SK-N-SH (cell line): ENCODE measurements around the gene FCSK. TPM values are rescaled to one million over a fixed set of nuclear protein-coding genes. Genes with fewer than 3 reads are reported as not detected.

ENCODE experiments used
- CTCF ChIA-PET: fragments of 300-600, 350-600 bp; formaldehyde crosslinking; extraction: SDS; loops from one replicate; lab custom pipeline; 2021; lab: Yijun Ruan, JAX
- POLR2A ChIA-PET: fragments of 350-600 bp; sonication (Branson Sonifier 250); formaldehyde crosslinking; extraction: SDS; loops from one replicate; lab custom pipeline; 2020; ENCODE audit warnings: antibody characterized with exemption, inconsistent platforms; lab: Yijun Ruan, JAX
- DNase-seq: peaks from one replicate; pipeline ENCODE4 v3.0.0; 2012
- H2AFZ ChIP-seq: fragments of 200-600 bp; sonication (generic); 2 replicates; pipeline ENCODE4 v1.8.1; 2016; ENCODE audit warnings: antibody characterized with exemption, mild to moderate bottlenecking, low read depth
- H3F3A ChIP-seq: fragments of 200-600 bp; sonication (generic); replicated peaks from 2 replicates; pipeline ENCODE3; 2016; ENCODE audit warnings: antibody characterized with exemption, mild to moderate bottlenecking; ENCODE audit not compliant: insufficient read depth
- H3K27ac ChIP-seq, 2 experiments: fragments of 200-500 bp in 1 of 2; fragments of 200-600 bp in 1 of 2; sonication (Bioruptor generic) in 1 of 2; sonication (generic), shearing (Covaris generic) in 1 of 2; 2 replicates each; pipeline versions ENCODE4 v1.5.1 to v1.6.1; 2014 to 2016; ENCODE audit warnings: low read depth in 2 of 2, inconsistent platforms in 1 of 2, low read length in 1 of 2, mild to moderate bottlenecking in 1 of 2, mixed read lengths in 1 of 2
- H3K27me3 ChIP-seq: fragments of 200-600 bp; sonication (generic), shearing (Covaris generic); 2 replicates; pipeline ENCODE4 v1.6.1; 2016; ENCODE audit warnings: mixed run types; ENCODE audit not compliant: insufficient read depth
- H3K36me3 ChIP-seq, 2 experiments: fragments of 200-500 bp in 1 of 2; fragments of 200-600 bp in 1 of 2; sonication (Bioruptor generic) in 1 of 2; sonication (generic) in 1 of 2; replicated peaks in 1 of 2; 2 replicates each; pipeline versions ENCODE3 to v1.5.1; 2014 to 2016; ENCODE audit warnings: low read length in 1 of 2, mild to moderate bottlenecking in 1 of 2; ENCODE audit not compliant: insufficient read depth in 2 of 2, control insufficient read depth in 1 of 2
- H3K4me1 ChIP-seq, 2 experiments: fragments of 200-500 bp in 1 of 2; fragments of 200-600 bp in 1 of 2; sonication (Bioruptor generic) in 1 of 2; sonication (generic), shearing (Covaris generic) in 1 of 2; 2 replicates each; pipeline versions ENCODE4 v1.5.1 to v1.6.1; 2014 to 2016; ENCODE audit warnings: low read depth in 1 of 2, low read length in 1 of 2, mixed run types in 1 of 2; ENCODE audit not compliant: insufficient read depth in 2 of 2, control insufficient read depth in 1 of 2
- H3K4me2 ChIP-seq: fragments of 200-600 bp; sonication (generic), shearing (Covaris generic); 2 replicates; pipeline ENCODE4 v1.6.1; 2017; ENCODE audit warnings: mixed run types
- H3K4me3 ChIP-seq, 2 experiments: fragments of 200-500 bp in 1 of 2; fragments of 200-600 bp in 1 of 2; sonication (Bioruptor generic) in 1 of 2; sonication (generic), shearing (Covaris generic) in 1 of 2; 2 replicates each; pipeline versions ENCODE4 v1.5.1 to v1.8.1; 2014 to 2016; ENCODE audit warnings: low read depth in 2 of 2, inconsistent platforms in 1 of 2, low read length in 1 of 2, mild to moderate bottlenecking in 1 of 2, mixed read lengths in 1 of 2, moderate library complexity in 1 of 2
- H3K79me2 ChIP-seq: fragments of 200-600 bp; sonication (generic); 2 replicates; pipeline ENCODE4 v1.8.1; 2017; ENCODE audit warnings: mild to moderate bottlenecking; ENCODE audit not compliant: insufficient read depth
- H3K9ac ChIP-seq: fragments of 200-600 bp; sonication (generic); 2 replicates; pipeline ENCODE4 v1.6.1; 2017; ENCODE audit warnings: mixed run types
- H3K9me2 ChIP-seq: fragments of 200-600 bp; sonication (generic); 2 replicates; pipeline ENCODE4 v1.6.1; 2017; ENCODE audit warnings: mixed run types
- H3K9me3 ChIP-seq: fragments of 200-600 bp; sonication (generic); 2 replicates; pipeline ENCODE4 v1.6.1; 2017; ENCODE audit warnings: mixed run types, mild to moderate bottlenecking, moderate library complexity
- H4K20me1 ChIP-seq: fragments of 200-600 bp; sonication (generic); 2 replicates; pipeline ENCODE4 v1.6.1; 2017; ENCODE audit warnings: mild to moderate bottlenecking, mixed run types; ENCODE audit not compliant: insufficient read depth
- GATA2 ChIP-seq: sonication (generic); formaldehyde crosslinking; IDR thresholded peaks from 2 replicates; pipeline ENCODE4 v1.5.0; 2020; ENCODE audit warnings: mild to moderate bottlenecking, missing genetic modification reagents
- NFIC ChIP-seq: IDR thresholded peaks from 2 replicates; pipeline ENCODE4 v1.4.0; 2012; ENCODE audit warnings: borderline replicate concordance
- RAD21 ChIP-seq: IDR thresholded peaks from 2 replicates; pipeline ENCODE4 v1.6.1; 2012; ENCODE audit warnings: mild to moderate bottlenecking, low read length
- RXRA ChIP-seq: IDR thresholded peaks from 2 replicates; pipeline ENCODE4 v1.4.0; 2012; ENCODE audit warnings: low read depth, mild to moderate bottlenecking, borderline replicate concordance
- SMC3 ChIP-seq: IDR thresholded peaks from 2 replicates; pipeline ENCODE4 v1.6.1; 2012; ENCODE audit warnings: low read depth, low read length, improper control_type of control experiment
- TAF1 ChIP-seq: IDR thresholded peaks from 2 replicates; pipeline ENCODE4 v1.6.1; 2012; ENCODE audit warnings: low read depth, mild to moderate bottlenecking, low read length, moderate library complexity, borderline replicate concordance
- WGBS: methylation state at CpG from one replicate; pipeline ENCODE4 v1.1.6; 2017; ENCODE audit warnings: low lambda C conversion rate; 5-methylcytosine and 5-hydroxymethylcytosine counted together
- polyA plus RNA-seq, 3 experiments: library from polyadenylated mRNA; depleted of rRNA; stranded (reverse); fragments of >200 nt; gene quantifications; 2 replicates each; pipeline ENCODE4 v1.2.3, GENCODE V29; 2012
- TF ChIP-seq, protein P1 (sequence below): fragments of 150-350 bp; IDR thresholded peaks from 2 replicates; pipeline ENCODE4 v1.6.1; 2017; ENCODE audit warnings: antibody characterized with exemption, low read length, low read depth, borderline replicate concordance

Gene FCSK
- polyA plus RNA-seq, 1 of the 3 experiments (the other 2 are of a cell fraction) = 9.7 TPM

DNA sequence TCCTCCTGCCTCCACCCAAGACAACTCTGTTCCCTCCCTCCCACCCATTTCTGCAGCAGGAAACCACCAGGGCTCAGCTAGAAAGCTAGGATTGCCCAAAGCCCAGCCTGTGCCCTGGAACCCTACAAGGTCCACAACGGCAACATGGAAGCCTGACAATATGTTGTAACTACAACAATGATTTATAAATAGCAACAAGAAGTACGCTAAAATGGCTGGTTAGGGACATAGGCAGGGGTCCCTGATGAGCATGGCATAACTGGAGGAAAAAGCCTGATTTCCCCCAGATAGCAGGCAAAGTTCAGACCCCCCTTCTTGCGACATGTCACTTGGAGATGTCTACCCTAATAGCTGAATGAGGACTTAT is 22.1 kb upstream of the FCSK start:
- Histone ChIP-seq H4K20me1 (peaks cover 43% of the 10 kb centered on the region), H3K9ac (no peak overlapping the region), H3K4me1 (peaks cover 59 to 78% of the 10 kb centered on the region in 2 experiments), H2AFZ (no peak overlapping the region), H3K9me3 (no peaks in the 10 kb centered on the region), H3K9me2 (no peaks in the 10 kb centered on the region), H3K36me3 (peaks cover 6 to 10% of the 10 kb centered on the region in 2 experiments), H3K4me3 (peak overlapping the region in 1 of 2 experiments; percentile 31; a peak in 1 of 4 replicates), H3K79me2 (peaks cover 92% of the 10 kb centered on the region), H3K27ac (peak overlapping the region; percentile 60 to 82), H3K4me2 (peak overlapping the region; percentile 74; the same call in 1 of the 2 replicates), H3F3A (peaks cover 43% of the 10 kb centered on the region), H3K27me3 (no peaks in the 10 kb centered on the region)
- WGBS = 97% methylated on average over 3 of the region's 3 CpGs
- TF ChIP-seq NFIC (no peak), RAD21 (no peak), TAF1 (no peak), GATA2 (CRISPR knock-in tag) (no peak)
- TF ChIP-seq, protein P1, sequence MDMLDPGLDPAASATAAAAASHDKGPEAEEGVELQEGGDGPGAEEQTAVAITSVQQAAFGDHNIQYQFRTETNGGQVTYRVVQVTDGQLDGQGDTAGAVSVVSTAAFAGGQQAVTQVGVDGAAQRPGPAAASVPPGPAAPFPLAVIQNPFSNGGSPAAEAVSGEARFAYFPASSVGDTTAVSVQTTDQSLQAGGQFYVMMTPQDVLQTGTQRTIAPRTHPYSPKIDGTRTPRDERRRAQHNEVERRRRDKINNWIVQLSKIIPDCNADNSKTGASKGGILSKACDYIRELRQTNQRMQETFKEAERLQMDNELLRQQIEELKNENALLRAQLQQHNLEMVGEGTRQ = no peak
- no peak for DNase-seq
- CTCF ChIA-PET = interaction anchor here (1.4 to 1.9 kb wide), 2 partner anchors 21 to 37 kb away, joined by 4 to 5 read pairs; no protein-coding TSS in a partner anchor
- POLR2A ChIA-PET = interaction anchor here (1.9 kb wide), 1 partner anchor 51 kb away, joined by 8 read pairs; no protein-coding TSS in a partner anchor

DNA sequence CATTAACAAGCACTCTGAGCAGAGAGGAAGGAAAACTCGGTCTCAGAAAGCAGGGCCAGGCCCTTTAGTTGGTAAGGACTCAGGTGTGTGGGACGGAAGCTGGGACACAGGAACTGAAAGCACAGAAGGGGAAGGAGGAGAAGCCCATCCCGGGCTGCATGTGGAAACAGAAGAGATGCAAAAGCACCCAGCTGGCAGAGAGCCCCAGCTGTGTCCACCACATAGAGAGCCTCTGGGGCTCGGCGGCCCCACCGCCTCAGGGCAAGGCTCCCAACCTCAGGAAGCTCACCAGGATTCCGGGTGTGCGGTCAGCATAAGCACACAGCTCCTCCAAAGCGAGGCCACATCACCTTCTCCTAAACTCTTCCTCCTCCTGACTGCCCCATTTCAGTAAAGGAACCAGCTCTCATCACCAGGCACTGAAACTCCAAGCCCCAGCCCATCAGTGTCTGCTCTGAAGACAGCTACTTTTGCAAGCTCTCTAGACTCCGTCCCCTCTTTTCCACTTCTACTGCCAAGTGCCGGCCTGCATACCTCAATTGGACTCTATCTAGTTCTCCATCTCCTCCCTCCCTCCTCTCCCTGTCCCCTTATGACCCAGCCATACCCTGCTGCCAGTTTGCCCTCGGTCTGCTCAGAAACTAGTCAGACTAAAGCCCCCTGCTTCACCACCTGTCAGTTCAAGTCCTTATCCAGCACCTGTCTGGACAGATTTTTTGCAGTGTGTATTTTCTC is 21.5 kb upstream of the FCSK start:
- H3K27me3 ChIP-seq = no peaks in the 10 kb centered on the region
- peak overlapping the region; percentile 60 to 82 for H3K27ac ChIP-seq
- POLR2A ChIA-PET = interaction anchor here (0.9 to 1.9 kb wide), 2 partner anchors 52 to 86 kb away, joined by 3 to 8 read pairs; partner anchors contain the start of gene DDX19A
- H3K9me3 ChIP-seq = no peaks in the 10 kb centered on the region
- H3K36me3 ChIP-seq = peaks cover 6 to 10% of the 10 kb centered on the region in 2 experiments
- peaks cover 93% of the 10 kb centered on the region for H3K79me2 ChIP-seq
- H3F3A ChIP-seq = peaks cover 47% of the 10 kb centered on the region
- DNase-seq = peak; percentile 38
- no peak overlapping the region for H2AFZ ChIP-seq
- peak overlapping the region in 1 of 2 experiments; percentile 31; a peak in 1 of 4 replicates for H3K4me3 ChIP-seq
- peaks cover 56 to 78% of the 10 kb centered on the region in 2 experiments for H3K4me1 ChIP-seq
- TF ChIP-seq SMC3 = no peak
- peak; percentile 28; the same call in 1 of the 2 replicates for TF ChIP-seq NFIC
- TF ChIP-seq RXRA = peak; percentile 62; the same call in 1 of the 2 replicates
- peak; percentile 38; the same call in 1 of the 2 replicates for TF ChIP-seq GATA2 (CRISPR knock-in tag)
- H3K9me2 ChIP-seq = no peaks in the 10 kb centered on the region
- WGBS = 51% methylated on average over 9 of the region's 12 CpGs
- no peak overlapping the region for H3K9ac ChIP-seq
- H3K4me2 ChIP-seq = peak overlapping the region; percentile 74
- CTCF ChIA-PET = interaction anchor here (1.4 to 1.9 kb wide), 2 partner anchors 21 to 37 kb away, joined by 4 to 5 read pairs; no protein-coding TSS in a partner anchor
- peaks cover 43% of the 10 kb centered on the region for H4K20me1 ChIP-seq
